Thyroid gland (tissue), 4 donors: ENCODE data around the gene CALU.

Experiments
- CTCF ChIP-seq, 6 experiments: fragments of 200-600 bp in 3 of 6; fragments of 450-650 bp in 3 of 6; sonication (generic) in 3 of 6; IDR thresholded peaks; one replicate each; pipeline ENCODE4 v1.5.1; 2016 to 2019; ENCODE audit warnings: antibody characterized with exemption in 6 of 6, mild to moderate bottlenecking in 2 of 6, inconsistent platforms in 1 of 6, moderate library complexity in 1 of 6
- POLR2A ChIP-seq, 2 donors: fragments of 450-650 bp; IDR thresholded peaks; one replicate each; pipeline ENCODE4 v1.6.1; 2017; ENCODE audit warnings: antibody characterized with exemption in 2 of 2, mild to moderate bottlenecking in 2 of 2, moderate library complexity in 1 of 2

GRCh38 chr7:128770233-128770632 is 31.1 kb downstream of the CALU start:
- TF ChIP-seq CTCF (IDR thresholded peaks at IDR 0.05) (no peak), POLR2A (IDR thresholded peaks at IDR 0.05) (no peak)
